Measurements from ENCODE around the gene SNN. TPM values are rescaled to one million over a fixed set of nuclear protein-coding genes. Genes with fewer than 3 reads are reported as not detected.

Gene SNN
- total and polyA plus RNA-seq, 3 experiments from 2014 or later: 5.8 to 10.6 (median 6.0) TPM

GRCh38 chr16:11636172-11636721, 32.0 kb upstream of the SNN start:
- Mint-ChIP-seq H3K27ac (peak overlapping the region in 1 of 8 donors; percentile 17), H3K9me3 (no peaks in the 10 kb centered on the region), H3K4me1 (peaks cover 22 to 25% (median 24%) of the 10 kb centered on the region in 3 donors), H3K27me3 (no peaks in the 10 kb centered on the region), H3K36me3 (no peaks in the 10 kb centered on the region), H3K4me3 (no peak overlapping the region)
- ChIA-PET CTCF (interaction anchor here (0.6 to 1.4 kb wide), 4 partner anchors 14 to 230 kb away, joined by 3 to 4 read pairs (median 3); no protein-coding TSS in a partner anchor), POLR2A (no interaction called here)
- Histone ChIP-seq H3K36me3 (ENCODE audit: insufficient read depth, low read length) (no peaks in the 10 kb centered on the region), H3K27ac (ENCODE audit: low read depth, low read length) (no peak overlapping the region), H3K27me3 (ENCODE audit: insufficient read depth, low read length, poor library complexity, severe bottlenecking) (no peaks in the 10 kb centered on the region), H3K9me3 (ENCODE audit: low read length) (no peaks in the 10 kb centered on the region), H3K4me3 (ENCODE audit: low read length) (no peak overlapping the region), H3K4me1 (ENCODE audit: insufficient read depth, low read length) (peaks cover 10% of the 10 kb centered on the region)
- DNase-seq: peak in 1 of 5 donors; percentile 51

GRCh38 chr16:11637320-11637719, 30.9 kb upstream of the SNN start:
- Histone ChIP-seq H3K27ac (ENCODE audit: low read depth, low read length) (no peak overlapping the region), H3K4me3 (ENCODE audit: low read length) (no peak overlapping the region), H3K4me1 (ENCODE audit: insufficient read depth, low read length) (peaks cover 16% of the 10 kb centered on the region), H3K36me3 (ENCODE audit: insufficient read depth, low read length) (no peaks in the 10 kb centered on the region), H3K27me3 (ENCODE audit: insufficient read depth, low read length, poor library complexity, severe bottlenecking) (no peaks in the 10 kb centered on the region), H3K9me3 (ENCODE audit: low read length) (no peaks in the 10 kb centered on the region)
- Mint-ChIP-seq H3K36me3 (no peaks in the 10 kb centered on the region), H3K27ac (no peak overlapping the region), H3K4me1 (peaks cover 24 to 32% (median 28%) of the 10 kb centered on the region in 3 donors), H3K4me3 (no peak overlapping the region), H3K9me3 (no peaks in the 10 kb centered on the region), H3K27me3 (no peaks in the 10 kb centered on the region)
- no peak for DNase-seq
- ChIA-PET POLR2A (interaction anchor here (0.7 kb wide), 1 partner anchor 18 kb away, joined by 6 read pairs; no protein-coding TSS in a partner anchor), CTCF (interaction anchor here (1.4 to 2.2 kb wide), 2 partner anchors 15 to 105 kb away, joined by 3 to 10 read pairs; no protein-coding TSS in a partner anchor)

DNA sequence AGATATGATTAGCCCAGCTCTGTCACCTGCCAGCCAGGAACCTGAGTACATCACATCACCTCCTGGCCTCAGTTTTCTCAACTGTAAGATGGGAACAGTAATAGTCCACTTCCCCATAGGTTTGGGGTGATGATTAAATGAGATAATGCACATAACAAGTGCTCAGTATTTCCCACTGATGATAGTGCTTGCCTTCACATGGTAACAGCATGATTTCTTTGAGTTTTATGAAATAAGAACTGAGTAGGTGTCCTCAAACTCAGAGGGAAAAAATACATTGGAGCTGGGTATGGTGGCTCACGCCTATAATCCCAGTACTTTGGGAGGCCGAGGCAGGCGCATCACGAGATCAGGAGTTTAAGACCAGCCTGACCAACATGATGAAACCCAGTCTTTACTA, 30.1 kb upstream of the SNN start:
- Histone ChIP-seq H3K9me3 (ENCODE audit: low read length) (no peaks in the 10 kb centered on the region), H3K27me3 (ENCODE audit: insufficient read depth, low read length, poor library complexity, severe bottlenecking) (no peaks in the 10 kb centered on the region), H3K36me3 (ENCODE audit: insufficient read depth, low read length) (no peaks in the 10 kb centered on the region), H3K4me3 (ENCODE audit: low read length) (no peak overlapping the region), H3K4me1 (ENCODE audit: insufficient read depth, low read length) (peaks cover 16% of the 10 kb centered on the region), H3K27ac (ENCODE audit: low read depth, low read length) (no peak overlapping the region)
- CTCF ChIA-PET: interaction anchor here (1.0 to 2.2 kb wide), 2 partner anchors 50 to 106 kb away, joined by 3 to 10 read pairs; no protein-coding TSS in a partner anchor
- H3K4me3 Mint-ChIP-seq: no peak overlapping the region
- no peaks in the 10 kb centered on the region for H3K27me3 Mint-ChIP-seq
- H3K4me1 Mint-ChIP-seq: peaks cover 26 to 32% (median 30%) of the 10 kb centered on the region in 3 donors
- POLR2A ChIA-PET: no interaction called here
- no peak for DNase-seq
- H3K36me3 Mint-ChIP-seq: no peaks in the 10 kb centered on the region
- H3K27ac Mint-ChIP-seq: no peak overlapping the region
- H3K9me3 Mint-ChIP-seq: no peaks in the 10 kb centered on the region

DNA sequence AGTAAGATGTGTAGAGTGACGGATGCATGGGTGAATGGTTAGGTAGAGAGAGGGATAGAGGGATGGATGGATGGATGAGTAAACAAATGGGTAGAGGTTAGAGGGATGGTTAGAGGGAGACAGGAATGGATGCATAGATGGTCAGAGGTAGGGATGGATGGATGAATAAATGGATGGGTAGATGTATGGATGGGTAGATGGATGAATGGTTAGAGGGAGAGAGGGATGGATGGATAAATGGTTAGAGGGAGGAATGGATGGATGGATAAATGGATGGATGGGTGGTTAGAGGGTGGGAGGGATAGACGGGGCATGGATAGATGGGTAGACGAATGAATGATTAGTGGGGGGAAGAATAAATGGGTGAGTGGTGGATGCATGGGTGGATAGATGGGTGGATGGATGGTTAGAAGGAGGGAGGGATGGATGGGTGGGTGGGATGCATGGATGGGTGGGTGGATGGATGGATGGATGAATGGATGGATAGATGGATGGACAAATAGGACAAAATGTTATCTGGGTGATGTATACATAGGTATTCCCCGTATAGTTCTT, 29.2 kb upstream of the SNN start:
- no peaks in the 10 kb centered on the region for H3K9me3 Mint-ChIP-seq
- H3K27ac Mint-ChIP-seq: peak overlapping the region in 1 of 8 donors; percentile 58
- H3K4me3 Mint-ChIP-seq: no peak overlapping the region
- Histone ChIP-seq H3K4me1 (ENCODE audit: insufficient read depth, low read length) (peaks cover 16% of the 10 kb centered on the region), H3K9me3 (ENCODE audit: low read length) (no peaks in the 10 kb centered on the region), H3K27me3 (ENCODE audit: insufficient read depth, low read length, poor library complexity, severe bottlenecking) (no peaks in the 10 kb centered on the region), H3K27ac (ENCODE audit: low read depth, low read length) (no peak overlapping the region), H3K4me3 (ENCODE audit: low read length) (no peak overlapping the region), H3K36me3 (ENCODE audit: insufficient read depth, low read length) (no peaks in the 10 kb centered on the region)
- ChIA-PET POLR2A (no interaction called here), CTCF (interaction anchor here (1.0 to 5.3 kb wide), 6 partner anchors 10 to 108 kb away, joined by 3 to 70 read pairs (median 10); no protein-coding TSS in a partner anchor)
- DNase-seq: no peak
- peaks cover 0 to 3% of the 10 kb centered on the region in 2 donors for H3K27me3 Mint-ChIP-seq
- no peaks in the 10 kb centered on the region for H3K36me3 Mint-ChIP-seq
- H3K4me1 Mint-ChIP-seq: peaks cover 22 to 27% (median 24%) of the 10 kb centered on the region in 3 donors

- Mint-ChIP-seq H3K36me3 (no peaks in the 10 kb centered on the region), H3K4me1 (peaks cover 17 to 21% (median 20%) of the 10 kb centered on the region in 3 donors), H3K9me3 (no peaks in the 10 kb centered on the region), H3K27ac (peak overlapping the region in 5 of 8 donors; percentile 23 to 80 (median 43)), H3K4me3 (peak overlapping the region in 1 of 7 donors; percentile 26), H3K27me3 (peaks cover 0 to 5% of the 10 kb centered on the region in 2 donors)
- ChIA-PET CTCF (interaction anchor here (0.7 to 5.3 kb wide), 25 partner anchors 9 to 233 kb away, joined by 3 to 70 read pairs (median 4); no protein-coding TSS in a partner anchor), POLR2A (no interaction called here)
- Histone ChIP-seq H3K4me3 (ENCODE audit: low read length) (no peak overlapping the region), H3K4me1 (ENCODE audit: insufficient read depth, low read length) (peaks cover 16% of the 10 kb centered on the region), H3K36me3 (ENCODE audit: insufficient read depth, low read length) (no peaks in the 10 kb centered on the region), H3K9me3 (ENCODE audit: low read length) (no peaks in the 10 kb centered on the region), H3K27me3 (ENCODE audit: insufficient read depth, low read length, poor library complexity, severe bottlenecking) (no peaks in the 10 kb centered on the region), H3K27ac (ENCODE audit: low read depth, low read length) (no peak overlapping the region)
- DNase-seq: no peak
These were observed 28.0 kb upstream of the SNN start for GRCh38 chr16:11639925-11640899.

GRCh38 chr16:11640987-11641817, 27.1 kb upstream of the SNN start:
- Mint-ChIP-seq H3K4me3 (peak overlapping the region in 2 of 7 donors; percentile 37 to 62), H3K9me3 (no peaks in the 10 kb centered on the region), H3K36me3 (no peaks in the 10 kb centered on the region), H3K27ac (peak overlapping the region in 3 of 8 donors; percentile 12 to 43 (median 29)), H3K27me3 (peaks cover 0 to 5% of the 10 kb centered on the region in 2 donors), H3K4me1 (peaks cover 17 to 21% (median 20%) of the 10 kb centered on the region in 3 donors)
- peak in 4 of 5 donors; percentile 14 to 69 (median 59) for DNase-seq
- peaks cover 16% of the 10 kb centered on the region for H3K4me1 ChIP-seq (ENCODE audit: insufficient read depth, low read length)
- ChIA-PET CTCF (interaction anchor here (0.7 to 5.3 kb wide), 29 partner anchors 10 to 234 kb away, joined by 3 to 70 read pairs (median 4); no protein-coding TSS in a partner anchor), POLR2A (no interaction called here)
- H3K36me3 ChIP-seq (ENCODE audit: insufficient read depth, low read length): no peaks in the 10 kb centered on the region
- peak overlapping the region; percentile 41 for H3K4me3 ChIP-seq (ENCODE audit: low read length)
- no peak overlapping the region for H3K27ac ChIP-seq (ENCODE audit: low read depth, low read length)
- H3K27me3 ChIP-seq (ENCODE audit: insufficient read depth, low read length, poor library complexity, severe bottlenecking): no peaks in the 10 kb centered on the region
- no peaks in the 10 kb centered on the region for H3K9me3 ChIP-seq (ENCODE audit: low read length)

- Mint-ChIP-seq H3K4me3 (no peak overlapping the region), H3K36me3 (no peaks in the 10 kb centered on the region), H3K27me3 (peaks cover 2 to 5% of the 10 kb centered on the region in 2 donors), H3K9me3 (no peaks in the 10 kb centered on the region), H3K4me1 (peaks cover 17 to 21% (median 20%) of the 10 kb centered on the region in 3 donors), H3K27ac (peak overlapping the region in 2 of 8 donors; percentile 15 to 47)
- CTCF ChIA-PET: interaction anchor here (0.9 to 5.3 kb wide), 10 partner anchors 17 to 111 kb away, joined by 3 to 70 read pairs (median 4); no protein-coding TSS in a partner anchor
- DNase-seq: no peak
- H3K27ac ChIP-seq (ENCODE audit: low read depth, low read length): no peak overlapping the region
- no peaks in the 10 kb centered on the region for H3K36me3 ChIP-seq (ENCODE audit: insufficient read depth, low read length)
- no peaks in the 10 kb centered on the region for H3K27me3 ChIP-seq (ENCODE audit: insufficient read depth, low read length, poor library complexity, severe bottlenecking)
- POLR2A ChIA-PET: interaction anchor here (0.5 kb wide), 1 partner anchor 84 kb away, joined by 3 read pairs; no protein-coding TSS in a partner anchor
- H3K4me1 ChIP-seq (ENCODE audit: insufficient read depth, low read length): peaks cover 16% of the 10 kb centered on the region
- no peaks in the 10 kb centered on the region for H3K9me3 ChIP-seq (ENCODE audit: low read length)
- no peak overlapping the region for H3K4me3 ChIP-seq (ENCODE audit: low read length)
These were observed 25.5 kb upstream of the SNN start for GRCh38 chr16:11642765-11643116.

All from CD8-positive, alpha-beta memory T cell (primary cell).